ENCODE measurements around the gene SKA3.
"Not testable (repeated sequence)": the region's sequence is repeated elsewhere in the genome, so short reads cannot be mapped to it uniquely, and the experiment has no call there.

SKA3 gene

GRCh38 chr13:21165606-21166005 is 10.7 kb downstream of the SKA3 start:
- DNase-seq (ENCODE audit: low spot score), result not testable (repeated sequence)

GRCh38 chr13:21164631-21165030 is 11.7 kb downstream of the SKA3 start:
- DNase-seq (ENCODE audit: low spot score), result no peak

GRCh38 chr13:21152251-21152899 is 24.0 kb downstream of the SKA3 start:
- no peak for DNase-seq (ENCODE audit: low spot score)

GRCh38 chr13:21150013-21150412 is 26.3 kb downstream of the SKA3 start:
- DNase-seq (ENCODE audit: low spot score), result no peak

GRCh38 chr13:21149568-21149967 is 26.8 kb downstream of the SKA3 start:
- DNase-seq (ENCODE audit: low spot score), result no peak

- no peak for DNase-seq (ENCODE audit: low spot score)
Observed at GRCh38 chr13:21148557-21149258, 27.6 kb downstream of the SKA3 start.

- DNase-seq (ENCODE audit: low spot score), result no peak
Observed at GRCh38 chr13:21147827-21148226, 28.5 kb downstream of the SKA3 start.

- DNase-seq (ENCODE audit: low spot score), result no peak
Observed at GRCh38 chr13:21142766-21143165, 33.6 kb downstream of the SKA3 start.

- DNase-seq (ENCODE audit: low spot score), result no peak
Observed at GRCh38 chr13:21139374-21139773, 37.0 kb downstream of the SKA3 start.

- no peak for DNase-seq (ENCODE audit: low spot score)
Observed at GRCh38 chr13:21138561-21138960, 37.8 kb downstream of the SKA3 start.

- no peak for DNase-seq (ENCODE audit: low spot score)
Observed at GRCh38 chr13:21137696-21138095, 38.7 kb downstream of the SKA3 start.

GRCh38 chr13:21135833-21136232 is 40.5 kb downstream of the SKA3 start:
- not testable (repeated sequence) for DNase-seq (ENCODE audit: low spot score)

GRCh38 chr13:21134475-21134874 is 41.9 kb downstream of the SKA3 start:
- DNase-seq (ENCODE audit: low spot score), result no peak

GRCh38 chr13:21133077-21133476 is 43.3 kb downstream of the SKA3 start:
- DNase-seq (ENCODE audit: low spot score), result no peak

- no peak for DNase-seq (ENCODE audit: low spot score)
Observed at GRCh38 chr13:21130116-21130515, 46.2 kb downstream of the SKA3 start.

GRCh38 chr13:21124852-21125251 is 51.5 kb downstream of the SKA3 start:
- DNase-seq (ENCODE audit: low spot score), result no peak

GRCh38 chr13:21123956-21124355 is 52.4 kb downstream of the SKA3 start:
- DNase-seq (ENCODE audit: low spot score), result no peak

- DNase-seq (ENCODE audit: low spot score), result no peak
Observed at GRCh38 chr13:21121616-21122015, 54.7 kb downstream of the SKA3 start.

- DNase-seq (ENCODE audit: low spot score), result no peak
Observed at GRCh38 chr13:21120191-21120590, 56.2 kb downstream of the SKA3 start.

- no peak for DNase-seq (ENCODE audit: low spot score)
Observed at GRCh38 chr13:21119526-21119925, 56.8 kb downstream of the SKA3 start.

- DNase-seq (ENCODE audit: low spot score), result no peak
Observed at GRCh38 chr13:21118180-21118579, 58.2 kb downstream of the SKA3 start.

- DNase-seq (ENCODE audit: low spot score), result no peak
Observed at GRCh38 chr13:21117104-21117809, 59.1 kb downstream of the SKA3 start.

GRCh38 chr13:21116141-21116540 is 60.2 kb downstream of the SKA3 start:
- no peak for DNase-seq (ENCODE audit: low spot score)

All from hematopoietic multipotent progenitor cell treated with erythropoietin and hydrocortisone succinate and interleukin-3 and kit ligand, for 17 days (in vitro differentiated cells).